Measurements from ENCODE around the gene IGFL3. TPM values are rescaled to one million over a fixed set of nuclear protein-coding genes. Genes with fewer than 3 reads are reported as not detected.
A peak's percentile ranks its signal among the peaks of the same experiment; 100 is the strongest.
"Not testable (repeated sequence)": the region's sequence is repeated elsewhere in the genome, so short reads cannot be mapped to it uniquely, and the experiment has no call there.

The IGFL3 gene
- total RNA-seq, 1 donor from 2014 or later: 93.5 TPM

- no peak overlapping the region for H3K4me2 ChIP-seq (ENCODE audit: low read length)
- H3K9me3 Mint-ChIP-seq (ENCODE audit: unreplicated experiment): no peaks in the 10 kb centered on the region
- no peak for DNase-seq (ENCODE audit: low read depth)
- H3K9me3 ChIP-seq (ENCODE audit: insufficient read depth, low read depth, low read length): no peaks in the 10 kb centered on the region
- H3K4me3 ChIP-seq (ENCODE audit: insufficient read depth, low read depth, low read length): no peak overlapping the region
- TF ChIP-seq EZH2 (IDR thresholded peaks at IDR 0.05; ENCODE audit: insufficient read depth, low read length): no peak
- TF ChIP-seq, protein P1, sequence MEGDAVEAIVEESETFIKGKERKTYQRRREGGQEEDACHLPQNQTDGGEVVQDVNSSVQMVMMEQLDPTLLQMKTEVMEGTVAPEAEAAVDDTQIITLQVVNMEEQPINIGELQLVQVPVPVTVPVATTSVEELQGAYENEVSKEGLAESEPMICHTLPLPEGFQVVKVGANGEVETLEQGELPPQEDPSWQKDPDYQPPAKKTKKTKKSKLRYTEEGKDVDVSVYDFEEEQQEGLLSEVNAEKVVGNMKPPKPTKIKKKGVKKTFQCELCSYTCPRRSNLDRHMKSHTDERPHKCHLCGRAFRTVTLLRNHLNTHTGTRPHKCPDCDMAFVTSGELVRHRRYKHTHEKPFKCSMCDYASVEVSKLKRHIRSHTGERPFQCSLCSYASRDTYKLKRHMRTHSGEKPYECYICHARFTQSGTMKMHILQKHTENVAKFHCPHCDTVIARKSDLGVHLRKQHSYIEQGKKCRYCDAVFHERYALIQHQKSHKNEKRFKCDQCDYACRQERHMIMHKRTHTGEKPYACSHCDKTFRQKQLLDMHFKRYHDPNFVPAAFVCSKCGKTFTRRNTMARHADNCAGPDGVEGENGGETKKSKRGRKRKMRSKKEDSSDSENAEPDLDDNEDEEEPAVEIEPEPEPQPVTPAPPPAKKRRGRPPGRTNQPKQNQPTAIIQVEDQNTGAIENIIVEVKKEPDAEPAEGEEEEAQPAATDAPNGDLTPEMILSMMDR (IDR thresholded peaks at IDR 0.05; ENCODE audit: insufficient read depth, low read depth, low read length): no peak
- no peak for FAIRE-seq
- H3K36me3 Mint-ChIP-seq (ENCODE audit: low read depth, unreplicated experiment): no peaks in the 10 kb centered on the region
- H3K9ac ChIP-seq (ENCODE audit: low read length): no peak overlapping the region
- no peaks in the 10 kb centered on the region for H4K20me1 ChIP-seq (ENCODE audit: insufficient read depth, low read length)
- peaks cover 15% of the 10 kb centered on the region for H3K4me1 Mint-ChIP-seq (ENCODE audit: low read depth, unreplicated experiment)
- no peaks in the 10 kb centered on the region for H3K36me3 ChIP-seq (ENCODE audit: insufficient read depth, low read length)
- no peaks in the 10 kb centered on the region for H3K27me3 Mint-ChIP-seq (ENCODE audit: low read depth, unreplicated experiment)
- peaks cover 4% of the 10 kb centered on the region for H3K4me1 ChIP-seq (ENCODE audit: insufficient read depth, low read length)
- H3K27ac Mint-ChIP-seq (ENCODE audit: unreplicated experiment): no peak overlapping the region
- no peak overlapping the region for H2AFZ ChIP-seq (ENCODE audit: low read depth, low read length)
- peaks cover 3% of the 10 kb centered on the region for H3K27me3 ChIP-seq (ENCODE audit: insufficient read depth, low read length)
- no peaks in the 10 kb centered on the region for H3K79me2 ChIP-seq (ENCODE audit: insufficient read depth, low read length)
- H3K27ac ChIP-seq (ENCODE audit: low read depth, low read length): no peak overlapping the region
- no peak overlapping the region for H3K4me3 Mint-ChIP-seq (ENCODE audit: unreplicated experiment)
Measured at GRCh38 chr19:46109876-46110275, 14.6 kb downstream of the IGFL3 start.

- H3K36me3 Mint-ChIP-seq (ENCODE audit: low read depth, unreplicated experiment): no peaks in the 10 kb centered on the region
- Histone ChIP-seq H3K9me3 (ENCODE audit: insufficient read depth, low read depth, low read length) (no peaks in the 10 kb centered on the region), H3K27ac (ENCODE audit: low read depth, low read length) (no peak overlapping the region), H3K79me2 (ENCODE audit: insufficient read depth, low read length) (no peaks in the 10 kb centered on the region), H4K20me1 (ENCODE audit: insufficient read depth, low read length) (no peaks in the 10 kb centered on the region), H3K4me1 (ENCODE audit: insufficient read depth, low read length) (peaks cover 3% of the 10 kb centered on the region), H3K4me3 (ENCODE audit: insufficient read depth, low read depth, low read length) (no peak overlapping the region), H2AFZ (ENCODE audit: low read depth, low read length) (no peak overlapping the region), H3K4me2 (ENCODE audit: low read length) (peak overlapping the region; percentile 31), H3K27me3 (ENCODE audit: insufficient read depth, low read length) (peaks cover 6% of the 10 kb centered on the region), H3K9ac (ENCODE audit: low read length) (no peak overlapping the region), H3K36me3 (ENCODE audit: insufficient read depth, low read length) (no peaks in the 10 kb centered on the region)
- no peaks in the 10 kb centered on the region for H3K9me3 Mint-ChIP-seq (ENCODE audit: unreplicated experiment)
- H3K4me1 Mint-ChIP-seq (ENCODE audit: low read depth, unreplicated experiment): no peaks in the 10 kb centered on the region
- H3K27ac Mint-ChIP-seq (ENCODE audit: unreplicated experiment): no peak overlapping the region
- FAIRE-seq (no peak), DNase-seq (ENCODE audit: low read depth) (peak; percentile 91)
- no peaks in the 10 kb centered on the region for H3K27me3 Mint-ChIP-seq (ENCODE audit: low read depth, unreplicated experiment)
- no peak for TF ChIP-seq EZH2 (IDR thresholded peaks at IDR 0.05; ENCODE audit: insufficient read depth, low read length)
- TF ChIP-seq, protein P1 (IDR thresholded peaks at IDR 0.05; ENCODE audit: insufficient read depth, low read depth, low read length): no peak
- no peak overlapping the region for H3K4me3 Mint-ChIP-seq (ENCODE audit: unreplicated experiment)
Measured at GRCh38 chr19:46107371-46107770, 17.1 kb downstream of the IGFL3 start.

- Mint-ChIP-seq H3K36me3 (ENCODE audit: low read depth, unreplicated experiment) (peaks cover 33% of the 10 kb centered on the region), H3K27me3 (ENCODE audit: low read depth, unreplicated experiment) (peaks cover 16% of the 10 kb centered on the region), H3K9me3 (ENCODE audit: unreplicated experiment) (peaks cover 29% of the 10 kb centered on the region)
- not testable (repeated sequence) for H3K4me1 Mint-ChIP-seq (ENCODE audit: low read depth, unreplicated experiment); H3K27ac Mint-ChIP-seq (ENCODE audit: unreplicated experiment); H3K9ac ChIP-seq (ENCODE audit: low read length); H2AFZ ChIP-seq (ENCODE audit: low read depth, low read length); H3K4me1 ChIP-seq (ENCODE audit: insufficient read depth, low read length); H3K4me2 ChIP-seq (ENCODE audit: low read length); H3K9me3 ChIP-seq (ENCODE audit: insufficient read depth, low read depth, low read length); H3K4me3 Mint-ChIP-seq (ENCODE audit: unreplicated experiment); DNase-seq (ENCODE audit: low read depth); H3K4me3 ChIP-seq (ENCODE audit: insufficient read depth, low read depth, low read length); H3K79me2 ChIP-seq (ENCODE audit: insufficient read depth, low read length); FAIRE-seq; H3K36me3 ChIP-seq (ENCODE audit: insufficient read depth, low read length); H4K20me1 ChIP-seq (ENCODE audit: insufficient read depth, low read length); H3K27ac ChIP-seq (ENCODE audit: low read depth, low read length)
- H3K27me3 ChIP-seq (ENCODE audit: insufficient read depth, low read length): peaks cover 18% of the 10 kb centered on the region
Measured at GRCh38 chr19:46102333-46102732, 22.2 kb downstream of the IGFL3 start.

All from astrocyte (in vitro differentiated cells and primary cell).